HepG2 (cell line): ENCODE results near the gene MT1F. TPM values are rescaled to one million over a fixed set of nuclear protein-coding genes. Genes with fewer than 3 reads are reported as not detected.
A peak's percentile ranks its signal among the peaks of the same experiment; 100 is the strongest.

Source experiments
- DMAP1 ChIP-seq: IDR thresholded peaks from 2 replicates; pipeline ENCODE4 v1.6.1; 2016
- HNF1B ChIP-seq: sonication (generic); formaldehyde crosslinking; IDR thresholded peaks from 2 replicates; pipeline ENCODE4 v1.5.1; 2020; ENCODE audit warnings: mild to moderate bottlenecking, moderate library complexity, missing genetic modification reagents
- KAT8 ChIP-seq: IDR thresholded peaks from 2 replicates; pipeline ENCODE4 v1.6.1; 2016; ENCODE audit warnings: missing genetic modification reagents, missing compliant biosample characterization
- MAFG ChIP-seq: sonication (generic); formaldehyde crosslinking; IDR thresholded peaks from 2 replicates; pipeline ENCODE4 v1.5.1; 2020; ENCODE audit warnings: mild to moderate bottlenecking, missing genetic modification reagents
- NAIF1 ChIP-seq: sonication (generic); formaldehyde crosslinking; IDR thresholded peaks from 2 replicates; pipeline ENCODE4 v1.5.0; 2020; ENCODE audit warnings: mild to moderate bottlenecking, missing genetic modification reagents, borderline replicate concordance
- NCOA1 ChIP-seq: sonication (generic); formaldehyde crosslinking; IDR thresholded peaks from 2 replicates; pipeline ENCODE4 v1.9.0; 2021; ENCODE audit warnings: missing genetic modification reagents
- POLR2AphosphoS2 ChIP-seq: IDR thresholded peaks from 2 replicates; pipeline ENCODE4 v1.6.1; 2011; ENCODE audit warnings: low read depth, low read length, improper control_type of control experiment
- PREB ChIP-seq: sonication (generic); formaldehyde crosslinking; IDR thresholded peaks from 2 replicates; pipeline ENCODE4 v1.4.0; 2020; ENCODE audit warnings: missing genetic modification reagents
- SOX6 ChIP-seq, 2 experiments: fragments of 450-650 bp in 1 of 2; sonication (generic) in 1 of 2; formaldehyde crosslinking in 1 of 2; IDR thresholded peaks; 2 replicates each; pipeline versions ENCODE4 v1.4.0 to v1.6.1; 2017 to 2020; ENCODE audit warnings: antibody characterized with exemption in 1 of 2, mild to moderate bottlenecking in 1 of 2, missing genetic modification reagents in 1 of 2
- SRY ChIP-seq: sonication (generic); formaldehyde crosslinking; IDR thresholded peaks from 2 replicates; pipeline ENCODE4 v1.8.0; 2022; ENCODE audit warnings: mild to moderate bottlenecking, missing genetic modification reagents
- TARDBP ChIP-seq: sonication (generic); formaldehyde crosslinking; IDR thresholded peaks from 2 replicates; pipeline ENCODE4 v1.8.0; 2022; ENCODE audit warnings: mild to moderate bottlenecking, missing genetic modification reagents
- ZIK1 ChIP-seq: sonication (generic); formaldehyde crosslinking; IDR thresholded peaks from 2 replicates; pipeline ENCODE4 v1.5.0; 2020; ENCODE audit warnings: mild to moderate bottlenecking, low read depth, missing genetic modification reagents, borderline replicate concordance
- ZNF33B ChIP-seq: sonication (generic); formaldehyde crosslinking; IDR thresholded peaks from 2 replicates; pipeline ENCODE4 v1.5.1; 2020; ENCODE audit warnings: mild to moderate bottlenecking, missing genetic modification reagents
- ZNF7 ChIP-seq: IDR thresholded peaks from 2 replicates; pipeline ENCODE4 v1.6.1; 2016; ENCODE audit warnings: missing biosample characterization, missing genetic modification reagents
- ZNF746 ChIP-seq: sonication (generic); formaldehyde crosslinking; IDR thresholded peaks from 2 replicates; pipeline ENCODE4 v1.8.0; 2022; ENCODE audit warnings: mild to moderate bottlenecking, missing genetic modification reagents
- ZNF749 ChIP-seq: sonication (generic); formaldehyde crosslinking; IDR thresholded peaks from 2 replicates; pipeline ENCODE4 v1.8.0; 2022; ENCODE audit warnings: mild to moderate bottlenecking, missing genetic modification reagents, moderate library complexity, borderline replicate concordance
- polyA plus RNA-seq, 8 experiments: library from polyadenylated mRNA; depleted of rRNA in 3 of 8; stranded (reverse) in 7 of 8; unstranded in 1 of 8; fragments of >200 nt; fragmentation: Illumina TruSeq in 4 of 8; extraction: Trizol in 4 of 8; gene quantifications; 2 replicates each; pipeline versions ENCODE4 v1.2.1 to v1.2.3, GENCODE V29; 2011 to 2016; ENCODE audit warnings: low read depth in 4 of 8, missing spikeins in 1 of 8, mixed read lengths in 1 of 8; ENCODE audit not compliant: insufficient read depth in 1 of 8
- total RNA-seq, 5 experiments: library from RNA; depleted of rRNA; stranded (reverse); fragments of >200 nt; fragmentation: Illumina TruSeq; extraction: Trizol; gene quantifications; 2 replicates each; pipeline ENCODE4 v1.2.3, GENCODE V29; 2016; ENCODE audit warnings: low read depth in 1 of 5
- TF ChIP-seq, protein P1 (sequence below): sonication (generic); formaldehyde crosslinking; IDR thresholded peaks from 2 replicates; pipeline ENCODE4; 2020; ENCODE audit warnings: missing genetic modification reagents, mild to moderate bottlenecking, borderline replicate concordance
- TF ChIP-seq, protein P2 (sequence below): conservative IDR thresholded peaks from 2 replicates; pipeline ENCODE4 v1.6.1; 2018; ENCODE audit warnings: missing genetic modification reagents
- TF ChIP-seq, protein P3 (sequence below): sonication (generic); formaldehyde crosslinking; conservative IDR thresholded peaks from 2 replicates; pipeline ENCODE4 v1.4.0; 2020; ENCODE audit warnings: missing genetic modification reagents

Gene MT1F
- total and polyA plus RNA-seq, 2 of the 13 experiments (the other 11 are each of a cell fraction or from before 2014, with no cell fraction given): 1.9 to 169 TPM

GRCh38 chr16:56667581-56668571 lies 10.1 kb downstream of the MT1F start, which contains the start of gene MT1G (continued):
- TF ChIP-seq PREB (CRISPR knock-in tag) (no peak), POLR2AphosphoS2 (no peak), ZNF33B (CRISPR knock-in tag) (peak; percentile 85; the same call in 1 of the 2 replicates), ZNF749 (no peak), NAIF1 (CRISPR knock-in tag) (no peak), SRY (0 out of 2 replicates have a peak, but pooled peaks have one; percentile 25), TARDBP (CRISPR knock-in tag) (no peak), HNF1B (CRISPR knock-in tag) (no peak; the same call in 1 of the 2 replicates), KAT8 (no peak), DMAP1 (peak; percentile 62), NCOA1 (no peak), ZNF7 (CRISPR knock-in tag) (no peak), ZIK1 (CRISPR knock-in tag) (no peak), ZNF746 (CRISPR knock-in tag) (no peak), MAFG (CRISPR knock-in tag) (no peak), SOX6 (IDR thresholded peaks at IDR 0.05) (no peak), SOX6 (CRISPR knock-in tag; IDR thresholded peaks at IDR 0.05) (peak; percentile 66)
- TF ChIP-seq, protein P1, sequence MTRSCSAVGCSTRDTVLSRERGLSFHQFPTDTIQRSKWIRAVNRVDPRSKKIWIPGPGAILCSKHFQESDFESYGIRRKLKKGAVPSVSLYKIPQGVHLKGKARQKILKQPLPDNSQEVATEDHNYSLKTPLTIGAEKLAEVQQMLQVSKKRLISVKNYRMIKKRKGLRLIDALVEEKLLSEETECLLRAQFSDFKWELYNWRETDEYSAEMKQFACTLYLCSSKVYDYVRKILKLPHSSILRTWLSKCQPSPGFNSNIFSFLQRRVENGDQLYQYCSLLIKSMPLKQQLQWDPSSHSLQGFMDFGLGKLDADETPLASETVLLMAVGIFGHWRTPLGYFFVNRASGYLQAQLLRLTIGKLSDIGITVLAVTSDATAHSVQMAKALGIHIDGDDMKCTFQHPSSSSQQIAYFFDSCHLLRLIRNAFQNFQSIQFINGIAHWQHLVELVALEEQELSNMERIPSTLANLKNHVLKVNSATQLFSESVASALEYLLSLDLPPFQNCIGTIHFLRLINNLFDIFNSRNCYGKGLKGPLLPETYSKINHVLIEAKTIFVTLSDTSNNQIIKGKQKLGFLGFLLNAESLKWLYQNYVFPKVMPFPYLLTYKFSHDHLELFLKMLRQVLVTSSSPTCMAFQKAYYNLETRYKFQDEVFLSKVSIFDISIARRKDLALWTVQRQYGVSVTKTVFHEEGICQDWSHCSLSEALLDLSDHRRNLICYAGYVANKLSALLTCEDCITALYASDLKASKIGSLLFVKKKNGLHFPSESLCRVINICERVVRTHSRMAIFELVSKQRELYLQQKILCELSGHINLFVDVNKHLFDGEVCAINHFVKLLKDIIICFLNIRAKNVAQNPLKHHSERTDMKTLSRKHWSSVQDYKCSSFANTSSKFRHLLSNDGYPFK (CRISPR knock-in tag): peak; percentile 35; the same call in 1 of the 2 replicates
- TF ChIP-seq, protein P2, sequence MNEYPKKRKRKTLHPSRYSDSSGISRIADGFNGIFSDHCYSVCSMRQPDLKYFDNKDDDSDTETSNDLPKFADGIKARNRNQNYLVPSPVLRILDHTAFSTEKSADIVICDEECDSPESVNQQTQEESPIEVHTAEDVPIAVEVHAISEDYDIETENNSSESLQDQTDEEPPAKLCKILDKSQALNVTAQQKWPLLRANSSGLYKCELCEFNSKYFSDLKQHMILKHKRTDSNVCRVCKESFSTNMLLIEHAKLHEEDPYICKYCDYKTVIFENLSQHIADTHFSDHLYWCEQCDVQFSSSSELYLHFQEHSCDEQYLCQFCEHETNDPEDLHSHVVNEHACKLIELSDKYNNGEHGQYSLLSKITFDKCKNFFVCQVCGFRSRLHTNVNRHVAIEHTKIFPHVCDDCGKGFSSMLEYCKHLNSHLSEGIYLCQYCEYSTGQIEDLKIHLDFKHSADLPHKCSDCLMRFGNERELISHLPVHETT (CRISPR knock-in tag): no peak
- TF ChIP-seq, protein P3, sequence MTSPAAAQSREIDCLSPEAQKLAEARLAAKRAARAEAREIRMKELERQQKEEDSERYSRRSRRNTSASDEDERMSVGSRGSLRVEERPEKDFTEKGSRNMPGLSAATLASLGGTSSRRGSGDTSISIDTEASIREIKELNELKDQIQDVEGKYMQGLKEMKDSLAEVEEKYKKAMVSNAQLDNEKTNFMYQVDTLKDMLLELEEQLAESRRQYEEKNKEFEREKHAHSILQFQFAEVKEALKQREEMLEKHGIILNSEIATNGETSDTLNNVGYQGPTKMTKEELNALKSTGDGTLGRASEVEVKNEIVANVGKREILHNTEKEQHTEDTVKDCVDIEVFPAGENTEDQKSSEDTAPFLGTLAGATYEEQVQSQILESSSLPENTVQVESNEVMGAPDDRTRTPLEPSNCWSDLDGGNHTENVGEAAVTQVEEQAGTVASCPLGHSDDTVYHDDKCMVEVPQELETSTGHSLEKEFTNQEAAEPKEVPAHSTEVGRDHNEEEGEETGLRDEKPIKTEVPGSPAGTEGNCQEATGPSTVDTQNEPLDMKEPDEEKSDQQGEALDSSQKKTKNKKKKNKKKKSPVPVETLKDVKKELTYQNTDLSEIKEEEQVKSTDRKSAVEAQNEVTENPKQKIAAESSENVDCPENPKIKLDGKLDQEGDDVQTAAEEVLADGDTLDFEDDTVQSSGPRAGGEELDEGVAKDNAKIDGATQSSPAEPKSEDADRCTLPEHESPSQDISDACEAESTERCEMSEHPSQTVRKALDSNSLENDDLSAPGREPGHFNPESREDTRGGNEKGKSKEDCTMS: no peak
